IPS-NIHi7 (cell line): ENCODE data around the gene IDH2.
"Not testable (repeated sequence)": the region's sequence is repeated elsewhere in the genome, so short reads cannot be mapped to it uniquely, and the experiment has no call there.

Experiments
- DNase-seq: peaks from one replicate; pipeline ENCODE4 v3.0.0; 2012; ENCODE audit warnings: mixed read lengths; ENCODE audit errors: extremely low spot score

IDH2 gene

DNA sequence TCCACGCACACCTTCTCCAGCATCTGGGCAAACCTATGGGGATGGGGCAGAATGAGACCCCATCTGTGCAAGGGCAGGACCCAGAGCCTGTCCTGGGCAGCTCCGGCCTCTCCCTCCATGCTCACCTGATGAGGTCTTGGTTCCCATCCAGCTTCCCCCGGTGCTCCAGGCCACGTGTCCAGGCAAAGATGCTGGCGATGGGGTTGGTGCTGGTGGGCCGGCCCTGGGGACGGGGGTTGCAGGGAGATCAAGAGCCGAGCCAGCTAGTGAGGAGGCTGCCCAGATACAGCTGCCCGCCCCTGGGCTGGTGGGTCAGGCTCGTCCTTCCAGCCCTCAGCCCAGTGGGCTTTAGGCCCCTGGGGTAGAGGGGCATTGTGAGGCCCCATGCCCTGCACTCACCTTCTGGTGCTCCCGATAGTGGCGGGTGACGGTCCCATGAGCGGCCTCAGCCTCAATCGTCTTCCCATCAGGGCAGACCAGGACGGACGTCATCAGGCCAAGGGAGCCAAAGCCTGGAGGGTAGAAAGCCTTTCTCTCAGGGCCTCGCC, 17.3 kb downstream of the IDH2 start:
- DNase-seq: no peak

DNA sequence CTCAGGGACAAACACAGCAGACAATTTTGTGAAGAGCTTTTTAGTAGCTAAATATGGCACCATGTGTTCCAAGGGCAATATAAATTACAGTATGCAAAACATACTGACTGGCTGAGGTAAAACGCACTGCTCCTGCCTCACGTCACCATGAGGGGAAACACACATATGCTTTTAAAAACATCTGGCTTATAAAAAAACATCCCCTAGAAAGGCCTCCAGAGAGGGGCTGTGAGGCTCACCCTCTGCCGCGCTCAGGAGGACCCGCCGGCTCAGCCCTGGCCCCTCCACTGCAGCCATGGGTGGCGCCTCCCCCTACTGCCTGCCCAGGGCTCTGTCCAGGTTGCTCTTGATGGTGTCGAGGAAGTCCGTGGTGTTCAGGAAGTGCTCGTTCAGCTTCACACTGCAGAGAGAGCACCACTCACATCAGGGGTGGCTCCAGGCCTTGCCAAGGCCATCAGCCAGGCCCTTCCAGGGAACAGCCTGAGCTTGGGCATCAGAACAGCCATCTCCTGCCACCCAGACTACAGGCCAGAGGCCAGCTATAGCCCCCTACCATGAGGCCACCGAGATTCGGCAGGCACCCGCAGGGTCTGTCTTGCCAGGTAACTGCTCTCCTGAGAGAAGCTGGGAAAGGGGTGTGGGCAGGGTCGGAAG, 18.2 kb downstream of the IDH2 start:
- DNase-seq: no peak

DNA sequence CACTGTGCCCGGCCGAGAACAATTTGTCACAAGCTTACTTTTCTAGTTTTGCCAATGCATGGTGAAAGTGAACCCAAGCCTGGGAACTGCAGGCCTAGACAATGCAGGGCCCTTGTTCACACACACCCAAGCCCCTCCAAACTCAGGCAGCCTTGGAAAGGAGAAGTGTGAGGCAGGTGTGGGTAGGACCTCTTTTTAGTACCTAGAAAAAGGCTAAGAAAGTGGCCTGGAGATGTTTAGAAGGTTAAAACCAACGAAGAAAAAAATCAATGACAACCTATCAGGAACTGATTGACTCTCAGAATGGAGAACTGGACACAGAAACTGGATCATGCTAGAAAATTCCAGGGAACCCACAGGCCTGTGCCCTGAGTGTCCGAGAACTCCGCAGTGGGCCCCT, 18.8 kb downstream of the IDH2 start:
- DNase-seq: no peak

DNA sequence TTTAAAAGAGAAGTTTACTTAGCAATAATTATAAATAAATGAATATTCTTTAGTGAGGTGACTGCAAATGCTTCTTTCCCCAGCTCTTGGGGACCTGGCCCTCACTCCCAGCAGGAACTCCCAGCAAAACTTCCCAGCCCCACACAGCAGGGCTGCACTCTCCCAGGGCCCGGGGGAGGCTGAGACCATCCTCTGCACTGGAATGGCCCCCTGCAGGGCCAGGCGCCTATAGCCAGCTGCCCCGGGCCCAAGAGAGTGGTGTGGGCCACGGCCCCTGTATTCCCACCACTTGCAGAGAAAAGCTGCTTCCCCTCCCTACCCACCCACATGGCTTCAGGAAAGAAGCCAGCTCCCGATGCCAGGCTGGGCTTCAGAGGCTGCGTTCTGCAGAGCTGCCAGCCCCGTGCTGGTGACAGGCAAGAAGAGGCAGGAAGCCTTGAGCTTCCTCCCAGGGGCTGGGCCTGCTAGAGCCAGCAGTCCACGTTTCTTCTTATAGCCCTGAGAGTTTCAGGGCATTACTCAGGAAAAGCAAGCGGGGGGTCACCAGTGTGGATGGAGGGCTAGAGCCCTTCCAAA, 20.0 kb downstream of the IDH2 start:
- no peak for DNase-seq

DNA sequence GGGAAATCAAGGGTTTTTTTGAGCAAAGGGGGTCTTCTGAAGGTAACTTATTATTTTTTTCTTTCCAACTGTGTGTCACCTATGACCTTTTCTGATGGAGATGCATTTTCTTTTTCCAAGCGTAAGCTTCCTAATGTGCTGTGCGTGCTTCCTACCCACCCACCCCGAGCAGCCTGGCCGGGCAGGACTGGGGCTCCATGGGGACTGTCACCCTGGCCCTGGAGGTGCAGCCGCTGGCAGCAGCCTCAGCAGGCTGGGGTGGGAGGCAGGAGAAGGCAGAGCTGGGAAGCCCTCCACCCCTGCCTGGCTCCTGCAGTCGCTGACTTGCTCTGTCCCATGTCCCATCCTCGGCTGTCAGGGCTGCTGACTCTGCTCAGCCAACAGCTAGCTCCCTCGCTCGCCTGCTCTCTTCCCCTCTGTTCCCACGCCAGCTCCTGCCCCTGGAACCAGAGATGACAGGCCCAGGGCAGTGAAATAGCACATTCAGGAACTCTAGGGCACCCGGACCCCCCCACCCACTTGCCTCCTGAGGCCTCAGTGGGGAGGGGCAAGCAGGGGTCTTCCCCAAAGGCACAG, 21.4 kb downstream of the IDH2 start:
- no peak for DNase-seq

DNA sequence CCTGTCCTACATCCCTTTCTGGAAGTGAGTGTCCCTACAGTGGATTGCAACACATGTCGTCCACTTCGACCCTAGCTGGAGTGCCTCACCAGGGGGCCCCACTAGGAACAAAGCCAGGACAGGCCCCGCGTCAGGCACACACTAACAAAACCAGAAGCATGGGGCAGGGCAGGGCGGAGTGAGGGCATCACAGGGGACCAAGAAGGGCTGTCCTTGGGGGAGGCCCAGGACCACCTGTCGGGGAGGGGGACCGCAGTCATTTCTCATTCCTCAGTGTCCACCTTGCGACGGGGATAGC, 21.9 kb downstream of the IDH2 start:
- DNase-seq: no peak

DNA sequence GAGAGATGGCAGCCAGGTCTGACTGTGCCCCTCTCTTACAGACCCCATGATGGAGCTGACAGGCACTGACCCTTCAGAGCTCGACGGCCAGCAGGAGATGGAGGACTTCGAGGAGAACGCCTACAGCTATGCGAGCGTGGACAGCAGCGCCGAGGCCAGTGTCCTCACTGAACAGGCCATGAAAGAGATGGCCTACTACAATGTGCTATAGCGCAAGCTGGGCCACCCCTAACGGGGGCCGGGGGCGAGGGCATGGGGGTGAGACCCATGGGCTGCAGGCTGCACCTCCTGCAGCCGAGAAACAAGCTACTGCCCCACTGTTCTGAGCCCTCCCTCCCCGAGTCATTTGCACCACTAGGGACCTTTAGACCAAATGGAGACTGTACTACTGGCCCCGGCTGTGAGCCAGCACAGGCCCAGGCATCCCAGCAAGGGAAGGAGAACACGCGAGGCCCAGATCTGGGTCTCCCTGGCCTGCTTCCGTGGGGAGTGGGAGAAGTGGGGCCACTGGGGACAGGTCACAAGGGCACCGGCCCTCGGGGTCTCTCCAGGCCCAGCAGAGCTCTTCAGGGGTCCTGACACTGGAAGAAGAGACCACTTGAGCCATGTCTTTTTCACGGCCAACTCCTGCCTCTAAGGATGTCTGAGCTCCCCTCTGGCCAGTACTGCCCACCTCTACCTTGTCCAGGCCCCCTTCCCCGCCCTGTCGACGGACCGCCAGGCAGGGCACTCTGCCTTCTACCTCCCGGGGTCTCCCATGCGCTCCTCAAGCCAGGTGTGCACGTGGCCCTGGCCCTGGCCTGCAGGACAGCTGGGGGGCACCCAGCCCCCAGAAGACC, 22.4 kb downstream of the IDH2 start:
- no peak for DNase-seq

DNA sequence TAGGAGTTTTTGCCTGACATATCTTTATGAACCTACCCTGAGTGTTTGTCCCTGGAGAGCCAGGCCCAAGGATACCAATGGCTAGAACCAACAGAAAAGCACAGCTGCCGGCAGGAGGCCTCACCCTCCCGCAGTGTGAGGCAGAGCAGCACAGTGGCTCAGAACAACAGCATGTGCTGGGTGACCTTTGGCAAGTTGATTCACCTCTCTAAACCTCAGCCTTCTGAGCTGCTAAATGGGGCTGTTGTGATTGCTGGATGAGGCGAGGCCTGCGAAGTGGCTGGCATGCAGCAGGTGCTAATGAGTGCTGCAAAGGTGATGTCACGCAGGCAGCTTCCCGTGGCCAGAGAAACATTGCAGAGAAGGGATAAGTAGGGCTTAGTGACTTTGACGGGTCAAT, 23.3 kb downstream of the IDH2 start:
- DNase-seq: no peak

DNA sequence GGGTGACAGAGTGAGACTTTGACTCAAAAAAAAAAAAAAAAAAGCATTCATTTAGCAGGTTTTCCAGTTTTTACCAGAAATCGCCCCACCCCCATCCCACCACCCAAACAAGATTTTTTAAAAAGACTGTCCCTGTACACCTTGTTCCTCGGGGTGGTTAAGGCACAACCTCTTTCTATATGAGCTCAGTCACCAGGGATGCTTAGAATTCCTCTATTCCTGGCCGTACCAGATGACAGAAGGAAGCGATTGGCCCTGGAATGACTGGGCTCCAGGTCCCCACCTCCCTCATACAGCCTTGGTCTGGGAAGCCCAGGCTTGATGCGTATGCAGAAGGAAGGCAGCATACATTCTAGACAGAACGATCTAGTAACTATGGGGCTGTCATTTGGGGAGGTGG, 25.6 kb downstream of the IDH2 start:
- no peak for DNase-seq

DNA sequence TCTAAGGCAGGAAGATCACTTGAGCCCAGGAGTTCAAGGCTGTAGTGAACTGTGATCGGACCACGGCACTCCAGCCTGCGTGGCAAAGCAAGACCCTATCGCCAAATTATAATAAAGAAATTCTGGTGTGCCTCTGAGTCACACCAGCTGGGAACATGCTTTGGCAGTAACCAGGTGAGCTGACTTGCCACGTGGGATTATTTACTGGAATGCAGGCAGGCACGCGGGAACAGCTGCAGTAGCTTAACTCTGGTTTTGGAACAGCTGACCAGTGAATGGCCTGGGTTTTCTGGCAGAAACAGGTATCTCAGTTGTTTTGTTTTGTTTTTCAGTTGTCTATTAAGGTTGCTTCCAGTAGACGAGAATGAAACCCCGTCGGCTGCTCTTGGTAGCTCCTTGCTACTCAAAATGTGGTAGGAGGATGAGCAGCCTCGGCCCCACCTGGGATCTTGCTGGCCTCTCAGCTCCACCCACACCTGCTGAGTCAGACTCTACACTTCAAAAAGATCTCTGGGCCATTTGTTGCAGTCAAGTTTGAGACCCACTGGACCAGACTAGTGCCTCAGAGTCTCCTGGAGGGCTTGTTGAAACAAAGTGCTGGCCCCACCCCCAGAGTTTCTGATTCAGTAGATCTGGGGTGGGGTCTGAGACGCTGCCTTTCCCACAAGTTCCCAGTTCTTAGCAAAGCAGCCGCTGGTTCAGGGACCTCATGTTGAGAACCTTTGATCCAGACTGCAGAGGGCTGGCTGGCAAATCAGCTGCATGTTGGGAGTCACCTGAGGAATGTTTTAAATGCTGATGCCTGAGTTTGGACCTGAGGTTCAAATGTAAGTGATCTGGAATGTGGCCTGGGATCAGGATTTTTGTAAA, 26.6 kb downstream of the IDH2 start:
- peak; percentile 67 for DNase-seq

DNA sequence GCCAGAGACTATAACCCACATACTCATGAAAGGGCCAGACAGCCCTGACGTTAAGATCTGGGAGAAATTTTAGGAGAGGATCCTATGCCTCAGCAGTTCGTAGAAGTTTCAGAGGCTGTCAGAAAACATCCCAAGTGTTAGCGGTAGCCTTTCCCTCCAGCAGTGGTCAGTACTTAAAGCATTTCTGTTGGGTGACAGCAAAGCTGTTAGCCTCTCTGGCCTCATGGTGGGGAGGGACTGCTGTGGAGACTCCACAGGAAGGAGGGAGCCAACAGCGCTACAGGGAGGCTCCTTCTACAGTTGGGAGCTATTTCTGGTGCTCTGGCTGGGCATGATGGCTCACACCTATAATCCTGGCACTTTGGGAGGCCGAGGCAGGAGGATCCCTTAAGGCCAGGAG, 27.4 kb downstream of the IDH2 start:
- no peak for DNase-seq

DNA sequence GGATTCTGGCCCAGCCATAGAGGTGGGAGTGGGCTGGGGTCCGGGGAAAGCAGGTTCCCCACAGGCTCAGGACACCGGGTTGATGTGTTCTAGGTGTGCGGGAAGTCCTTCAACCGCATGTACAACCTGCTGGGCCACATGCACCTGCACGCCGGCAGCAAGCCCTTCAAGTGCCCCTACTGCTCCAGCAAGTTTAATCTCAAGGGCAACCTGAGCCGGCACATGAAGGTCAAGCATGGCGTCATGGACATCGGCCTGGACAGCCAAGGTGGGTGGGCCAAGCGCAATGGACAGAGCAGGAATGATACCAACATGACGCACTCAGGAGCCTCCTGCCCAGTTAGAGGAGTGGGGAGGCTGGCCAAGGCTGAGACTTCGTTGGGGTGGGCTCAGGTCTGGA, 28.2 kb downstream of the IDH2 start:
- no peak for DNase-seq

DNA sequence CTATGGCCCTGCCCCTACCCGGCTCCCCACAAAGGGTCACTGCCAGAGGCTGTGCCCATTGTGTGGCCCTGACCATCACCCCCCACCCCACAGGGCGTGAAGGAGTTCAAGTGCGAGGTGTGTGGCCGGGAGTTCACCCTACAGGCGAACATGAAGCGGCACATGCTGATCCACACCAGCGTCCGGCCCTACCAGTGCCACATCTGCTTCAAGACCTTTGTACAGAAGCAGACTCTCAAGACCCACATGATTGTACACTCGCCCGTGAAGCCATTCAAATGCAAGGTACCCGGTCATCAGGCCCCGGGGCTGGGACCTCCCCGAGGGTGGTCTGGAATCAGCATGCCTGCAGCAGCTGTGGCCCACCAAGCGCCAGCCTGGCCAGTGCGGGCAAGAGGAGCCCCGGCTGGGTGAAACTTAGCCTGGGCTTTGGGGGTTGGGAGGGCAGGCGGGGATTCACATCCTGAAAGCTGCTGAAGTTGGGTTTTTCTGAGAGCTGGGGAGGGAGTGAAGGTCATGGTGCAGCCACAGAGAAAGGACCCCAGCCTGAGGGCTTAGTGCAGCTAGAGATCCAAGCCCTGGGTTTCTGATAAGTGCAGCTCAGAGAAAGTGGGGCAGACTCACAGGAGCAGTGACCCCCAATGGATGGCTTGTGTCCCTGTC, 29.2 kb downstream of the IDH2 start:
- DNase-seq: no peak

DNA sequence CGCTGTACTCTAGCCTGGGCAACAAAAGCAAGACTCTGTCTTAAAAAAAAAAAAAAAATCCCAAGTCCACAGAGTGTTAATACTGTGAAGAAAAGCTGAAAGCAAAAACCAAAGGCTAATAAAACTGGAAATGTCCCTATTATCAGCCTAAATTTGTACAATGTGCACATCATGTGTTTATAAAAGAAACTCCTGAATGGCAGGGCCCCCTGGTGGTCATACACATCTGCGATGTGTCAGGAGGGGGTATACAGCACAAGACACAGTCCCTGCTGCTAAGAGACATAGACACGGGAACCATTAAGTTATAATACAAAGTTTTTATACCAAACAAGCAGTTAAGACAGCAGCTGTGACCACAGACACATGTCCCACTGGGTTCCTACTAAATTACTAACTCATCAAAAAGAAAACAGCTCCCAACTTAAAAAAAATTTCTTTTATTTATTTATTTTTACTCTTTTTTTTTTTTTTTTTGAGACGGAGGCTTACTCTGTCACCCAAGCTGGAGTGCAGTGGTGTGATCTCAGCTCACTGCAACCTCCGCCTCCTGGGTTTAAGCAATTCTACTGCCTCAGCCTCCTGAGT, 31.0 kb downstream of the IDH2 start:
- no peak for DNase-seq

DNA sequence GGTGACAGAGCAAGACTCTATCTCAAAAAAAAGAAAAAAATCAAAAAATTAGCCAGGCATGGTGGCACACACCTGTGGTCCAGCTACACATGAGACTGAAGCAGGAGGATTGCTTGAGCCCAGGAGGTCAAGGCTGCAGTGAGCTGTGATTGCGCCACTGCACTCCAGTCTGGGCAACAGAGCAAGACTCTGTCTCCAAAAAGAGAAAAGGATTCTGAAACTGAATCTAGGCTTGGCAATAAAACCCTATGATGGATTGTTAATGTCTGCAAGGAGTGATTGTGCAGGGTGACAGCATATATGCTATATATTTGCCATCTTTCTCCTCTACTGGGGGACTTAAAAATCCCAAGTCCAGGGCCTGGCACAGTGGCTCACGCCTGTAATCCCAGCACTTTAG, 31.6 kb downstream of the IDH2 start:
- DNase-seq: not testable (repeated sequence)

DNA sequence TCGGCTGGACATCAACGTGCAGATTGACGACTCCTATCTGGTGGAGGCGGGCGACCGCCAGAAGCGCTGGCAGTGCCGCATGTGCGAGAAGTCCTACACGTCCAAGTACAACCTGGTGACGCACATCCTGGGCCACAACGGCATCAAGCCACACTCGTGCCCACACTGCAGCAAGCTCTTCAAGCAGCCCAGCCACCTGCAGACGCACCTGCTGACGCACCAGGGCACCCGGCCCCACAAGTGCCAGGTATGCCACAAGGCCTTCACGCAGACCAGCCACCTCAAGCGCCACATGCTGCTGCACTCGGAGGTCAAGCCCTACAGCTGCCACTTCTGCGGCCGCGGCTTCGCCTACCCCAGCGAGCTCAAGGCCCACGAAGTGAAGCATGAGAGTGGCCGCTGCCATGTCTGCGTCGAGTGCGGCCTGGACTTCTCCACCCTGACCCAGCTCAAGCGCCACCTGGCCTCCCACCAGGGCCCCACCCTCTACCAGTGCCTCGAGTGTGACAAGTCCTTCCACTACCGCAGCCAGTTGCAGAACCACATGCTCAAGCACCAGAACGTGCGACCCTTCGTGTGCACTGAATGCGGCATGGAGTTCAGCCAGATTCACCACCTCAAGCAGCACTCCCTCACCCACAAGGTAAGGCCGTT, 34.2 kb downstream of the IDH2 start:
- DNase-seq: no peak

DNA sequence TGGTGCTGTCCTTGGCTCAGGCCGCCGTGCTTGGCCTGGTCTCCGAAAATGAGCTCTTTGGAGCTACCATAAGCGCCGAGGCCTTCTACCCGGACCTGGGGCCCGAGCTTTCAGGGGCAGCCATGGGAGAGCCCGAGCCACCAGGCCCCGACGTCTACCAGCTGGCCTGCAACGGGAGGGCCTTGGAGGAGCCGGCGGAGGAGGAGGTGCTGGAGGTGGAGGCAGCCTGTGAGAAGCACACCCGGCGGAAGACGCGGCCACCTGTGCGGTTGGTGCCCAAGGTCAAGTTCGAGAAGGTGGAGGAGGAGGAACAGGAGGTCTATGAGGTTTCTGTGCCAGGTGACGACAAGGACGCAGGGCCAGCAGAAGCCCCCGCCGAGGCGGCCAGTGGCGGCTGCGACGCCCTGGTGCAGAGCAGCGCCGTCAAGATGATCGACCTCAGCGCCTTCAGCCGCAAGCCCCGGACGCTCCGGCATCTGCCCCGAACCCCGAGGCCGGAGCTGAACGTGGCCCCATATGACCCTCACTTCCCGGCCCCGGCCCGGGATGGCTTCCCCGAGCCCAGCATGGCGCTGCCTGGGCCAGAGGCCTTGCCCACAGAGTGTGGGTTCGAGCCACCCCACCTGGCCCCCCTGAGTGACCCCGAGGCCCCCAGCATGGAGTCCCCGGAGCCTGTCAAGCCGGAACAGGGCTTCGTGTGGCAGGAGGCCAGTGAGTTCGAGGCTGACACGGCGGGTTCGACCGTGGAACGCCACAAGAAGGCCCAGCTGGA, 34.9 kb downstream of the IDH2 start:
- no peak for DNase-seq

DNA sequence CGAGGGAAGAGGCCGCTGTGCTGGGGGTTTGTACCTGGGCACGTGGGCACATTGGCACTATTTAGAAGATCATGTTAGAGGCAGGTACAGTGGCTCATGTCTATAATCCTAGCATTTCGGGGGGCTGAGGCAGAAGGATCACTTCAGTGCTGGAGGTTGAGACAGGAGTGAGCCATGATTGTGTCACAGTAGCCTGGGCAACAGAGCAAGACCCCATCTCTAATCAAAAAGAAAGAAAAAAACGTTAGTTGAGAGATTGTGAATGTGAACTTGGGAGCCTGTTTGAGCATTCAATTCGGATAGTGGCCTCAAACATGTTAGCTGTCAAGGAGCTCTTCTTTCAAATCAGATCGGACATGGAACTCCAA, 36.6 kb downstream of the IDH2 start:
- no peak for DNase-seq

DNA sequence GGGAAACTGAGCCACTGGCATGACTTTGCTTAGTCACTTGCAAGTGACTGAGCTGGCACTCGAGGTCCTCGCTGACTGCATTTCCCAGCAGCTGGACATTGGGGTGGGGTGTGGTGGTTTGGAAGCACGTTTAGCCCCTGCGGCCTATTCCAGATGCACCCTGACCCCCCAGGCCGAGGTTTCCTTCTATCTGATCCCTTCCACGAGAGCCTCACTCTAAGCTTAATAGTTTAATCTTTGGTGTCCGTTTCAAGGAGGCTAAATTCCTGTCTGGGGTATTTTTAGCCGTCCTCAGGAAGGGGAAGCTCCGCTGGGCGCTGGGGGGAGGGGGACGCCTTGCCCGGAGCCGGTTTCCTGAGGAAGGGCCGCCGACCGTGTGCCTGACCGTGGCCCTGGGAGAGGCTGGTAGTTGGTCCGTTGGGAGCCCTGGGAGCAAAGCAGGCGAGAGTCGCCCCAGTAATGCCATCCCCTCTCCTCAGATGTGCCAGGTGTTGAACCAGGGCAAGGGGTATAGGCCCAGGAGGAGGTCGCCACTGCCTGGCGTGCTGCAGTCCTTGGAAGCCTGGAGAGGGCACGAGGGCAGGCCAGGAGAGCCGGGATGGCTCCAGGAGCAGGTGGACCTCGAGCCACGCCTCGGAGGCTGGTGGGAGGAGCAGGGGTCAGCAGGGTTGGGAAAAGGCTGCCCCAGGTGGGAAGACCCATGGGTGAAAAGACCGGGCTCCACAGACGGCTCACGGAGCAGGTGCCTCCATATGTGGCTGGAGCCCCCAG, 37.2 kb downstream of the IDH2 start:
- DNase-seq: no peak
